Stimulated activated CD4-positive, alpha-beta T cell treated with anti-CD3 and anti-CD28 coated beads, Interleukin-2, amount 100 ng/mL, for 4 hours (primary cell): Measurements from ENCODE around the gene ENO1.
"Not testable (repeated sequence)": the region's sequence is repeated elsewhere in the genome, so short reads cannot be mapped to it uniquely, and the experiment has no call there.

Experiments used
- DNase-seq: peaks from one replicate; pipeline ENCODE4 v3.0.0-alpha.2; 2020; ENCODE audit warnings: low read depth

Gene ENO1

GRCh38 chr1:8896775-8897174, 18.3 kb upstream of the ENO1 start:
- DNase-seq = not testable (repeated sequence)

- DNase-seq = no peak
Observed at GRCh38 chr1:8892026-8892425, 13.5 kb upstream of the ENO1 start.

GRCh38 chr1:8891401-8891800, 12.9 kb upstream of the ENO1 start:
- no peak for DNase-seq

- DNase-seq = no peak
Observed at GRCh38 chr1:8889925-8890785, 11.7 kb upstream of the ENO1 start.

- DNase-seq = no peak
Observed at GRCh38 chr1:8889103-8889846, 10.8 kb upstream of the ENO1 start.

- no peak for DNase-seq
Observed at GRCh38 chr1:8886589-8886988, 8.1 kb upstream of the ENO1 start.

GRCh38 chr1:8886031-8886524, 7.6 kb upstream of the ENO1 start:
- not testable (repeated sequence) for DNase-seq

- not testable (repeated sequence) for DNase-seq
Observed at GRCh38 chr1:8884105-8884504, 5.6 kb upstream of the ENO1 start.

- no peak for DNase-seq
Observed at GRCh38 chr1:8883491-8883890, 5.0 kb upstream of the ENO1 start.

- peak; percentile 49 for DNase-seq
Observed at GRCh38 chr1:8879922-8880676, 1.6 kb upstream of the ENO1 start.

- DNase-seq = no peak
Observed at GRCh38 chr1:8879464-8879921, 1.0 kb upstream of the ENO1 start.

- peak; percentile 99 for DNase-seq
Observed at GRCh38 chr1:8878698-8879463, 395 bp upstream of the ENO1 start.

GRCh38 chr1:8876087-8876486, 2.4 kb downstream of the ENO1 start:
- DNase-seq = no peak

GRCh38 chr1:8875216-8875861, 3.1 kb downstream of the ENO1 start:
- DNase-seq = no peak

GRCh38 chr1:8874230-8875201, 4.0 kb downstream of the ENO1 start:
- no peak for DNase-seq

GRCh38 chr1:8873506-8874229, 4.8 kb downstream of the ENO1 start:
- DNase-seq = peak; percentile 90

- DNase-seq = no peak
Observed at GRCh38 chr1:8873001-8873400, 5.5 kb downstream of the ENO1 start.

GRCh38 chr1:8871965-8872399, 6.5 kb downstream of the ENO1 start:
- no peak for DNase-seq

GRCh38 chr1:8871539-8871935, 6.9 kb downstream of the ENO1 start:
- no peak for DNase-seq
